ENCODE measurements around the gene ROR1. TPM values are rescaled to one million over a fixed set of nuclear protein-coding genes. Genes with fewer than 3 reads are reported as not detected.

ROR1 gene
- total and polyA plus RNA-seq, 2 donors (not counting 3 experiments of a cell fraction or from before 2014, with no cell fraction given), result 2.6 to 3.5 TPM

- no TSS peak for BruUV-seq (replicated peaks)
Measured at GRCh38 chr1:64010316-64010715, 236.5 kb downstream of the ROR1 start.

More at GRCh38 chr1:64010316-64010715, 236.5 kb downstream of the ROR1 start:
- no peaks in the 10 kb centered on the region for H3K9me1 ChIP-seq (replicated peaks; ENCODE audit: control insufficient read depth, extremely low read depth, insufficient read depth, low read length)
- no peak overlapping the region for H3K4me3 ChIP-seq (replicated peaks in 1 of 3; ENCODE audit: insufficient read depth in 1 of 3, low read depth in 1 of 3, low read length in 3 of 3)
- no peaks in the 10 kb centered on the region for H3K9me3 ChIP-seq (replicated peaks; ENCODE audit: control insufficient read depth, insufficient read depth, low read length)
- no peak for DNase-seq (ENCODE audit: low read depth, low spot score)
- no peak overlapping the region for H3K27ac ChIP-seq (ENCODE audit: insufficient read depth, low read depth, low read length)
- H3K4me2 ChIP-seq (ENCODE audit: insufficient read depth, low read length), result no peak overlapping the region
- no peaks in the 10 kb centered on the region for H4K20me1 ChIP-seq (replicated peaks; ENCODE audit: control insufficient read depth, extremely low read depth, insufficient read depth, low read length)
- H3K27me3 ChIP-seq (ENCODE audit: control insufficient read depth in 2 of 2, insufficient read depth in 2 of 2, low read length in 2 of 2), result no peaks in the 10 kb centered on the region
- no peak overlapping the region for H3K9ac ChIP-seq (replicated peaks; ENCODE audit: extremely low read depth, insufficient read depth, low read length)
- FAIRE-seq, result no peak
- no peak overlapping the region for H2AFZ ChIP-seq (ENCODE audit: low read depth, low read length)
- H3K79me2 ChIP-seq (ENCODE audit: control insufficient read depth, insufficient read depth, low read length), result no peaks in the 10 kb centered on the region
- dilution Hi-C loops (cut with MboI; ENCODE audit: extremely low pct_ligation_motif_present, low sequenced_read_pairs), result no loop called here
- H3K4me1 ChIP-seq (ENCODE audit: control insufficient read depth, extremely low read depth, insufficient read depth, low read length), result peaks cover 14% of the 10 kb centered on the region
- CTCF ChIA-PET, result interaction anchor here (1.3 to 1.5 kb wide), 2 partner anchors 11 to 127 kb away, joined by 3 read pairs; no protein-coding TSS in a partner anchor
- POLR2A ChIA-PET, result no interaction called here
- intact Hi-C loops (cut with micrococcal nuclease), result no loop called here
- H3K36me3 ChIP-seq (ENCODE audit: control insufficient read depth in 2 of 2, extremely low read depth in 1 of 2, insufficient read depth in 2 of 2, low read length in 2 of 2), result no peaks in the 10 kb centered on the region
- TF ChIP-seq JUN (IDR thresholded peaks at IDR 0.05; ENCODE audit: borderline replicate concordance, insufficient read depth, insufficient read length, low read depth) (no peak), POLR2AphosphoS5 (IDR thresholded peaks at IDR 0.05; ENCODE audit: insufficient read depth, low read depth, low read length) (no peak), CTCF (IDR thresholded peaks at IDR 0.05; ENCODE audit: extremely low read depth in 1 of 2, insufficient read depth in 1 of 2, low read depth in 1 of 2, low read length in 2 of 2) (no peak), GATA2 (IDR thresholded peaks at IDR 0.05; ENCODE audit: insufficient read depth, insufficient read length, low read depth, low read length) (no peak), FOS (IDR thresholded peaks at IDR 0.05; ENCODE audit: borderline replicate concordance, insufficient read depth, low read length) (no peak), MAX (IDR thresholded peaks at IDR 0.05; ENCODE audit: insufficient read depth, insufficient read length) (no peak)

Measured in endothelial cell of umbilical vein (primary cell).